HepG2 (cell line): Measurements from ENCODE around the gene HOXA7. TPM values are rescaled to one million over a fixed set of nuclear protein-coding genes. Genes with fewer than 3 reads are reported as not detected.

ENCODE experiments used
- ARNT ChIP-seq: fragments of 450-650 bp; IDR thresholded peaks from 2 replicates; pipeline ENCODE4 v1.6.1; 2017
- GLI4 ChIP-seq: sonication (generic); formaldehyde crosslinking; IDR thresholded peaks from 2 replicates; pipeline ENCODE4 v1.5.1; 2020; ENCODE audit warnings: missing genetic modification reagents, mild to moderate bottlenecking, moderate library complexity, borderline replicate concordance
- HNRNPK ChIP-seq: fragments of 200-400 bp; formaldehyde crosslinking; IDR thresholded peaks from 2 replicates; pipeline ENCODE4 v1.6.1; 2018; ENCODE audit warnings: low read length, low read depth, moderate library complexity, mild to moderate bottlenecking; ENCODE audit not compliant: poor library complexity, severe bottlenecking
- IRF2 ChIP-seq: IDR thresholded peaks from 2 replicates; pipeline ENCODE4 v1.6.1; 2018; ENCODE audit warnings: missing genetic modification reagents, missing compliant biosample characterization
- KLF12 ChIP-seq: sonication (generic); formaldehyde crosslinking; IDR thresholded peaks from 2 replicates; pipeline ENCODE4 v1.4.0; 2020; ENCODE audit warnings: missing genetic modification reagents, borderline replicate concordance
- PAWR ChIP-seq: sonication (generic); formaldehyde crosslinking; IDR thresholded peaks from 2 replicates; pipeline ENCODE4 v1.4.0; 2020; ENCODE audit warnings: missing genetic modification reagents, mild to moderate bottlenecking, borderline replicate concordance
- PCBP1 ChIP-seq: fragments of 200-400 bp; formaldehyde crosslinking; IDR thresholded peaks from 2 replicates; pipeline ENCODE4 v1.6.1; 2017; ENCODE audit warnings: mild to moderate bottlenecking, low read depth, low read length, borderline replicate concordance
- PRMT3 ChIP-seq: sonication (generic); formaldehyde crosslinking; IDR thresholded peaks from 2 replicates; pipeline ENCODE4 v1.8.1; 2022; ENCODE audit warnings: low read depth, mild to moderate bottlenecking, moderate library complexity, missing genetic modification reagents, borderline replicate concordance
- RXRA ChIP-seq: sonication (generic); formaldehyde crosslinking; IDR thresholded peaks from 2 replicates; pipeline ENCODE4 v1.5.1; 2020; ENCODE audit warnings: missing genetic modification reagents
- SKI ChIP-seq: fragments of 450-650 bp; IDR thresholded peaks from one replicate; pipeline ENCODE4 v1.6.1; 2018; ENCODE audit warnings: mild to moderate bottlenecking; ENCODE audit not compliant: partially characterized antibody
- ZNF180 ChIP-seq: sonication (generic); formaldehyde crosslinking; IDR thresholded peaks from 2 replicates; pipeline ENCODE4 v1.4.0; 2020; ENCODE audit warnings: low read depth, missing genetic modification reagents, borderline replicate concordance
- ZNF460 ChIP-seq: sonication (generic); formaldehyde crosslinking; IDR thresholded peaks from 2 replicates; pipeline ENCODE4 v1.5.1; 2020; ENCODE audit warnings: missing genetic modification reagents, mild to moderate bottlenecking, borderline replicate concordance
- polyA plus RNA-seq, 8 experiments: library from polyadenylated mRNA; depleted of rRNA in 3 of 8; stranded (reverse) in 7 of 8; unstranded in 1 of 8; fragments of >200 nt; fragmentation: Illumina TruSeq in 4 of 8; extraction: Trizol in 4 of 8; gene quantifications; 2 replicates each; pipeline versions ENCODE4 v1.2.1 to v1.2.3, GENCODE V29; 2011 to 2016; ENCODE audit warnings: low read depth in 4 of 8, missing spikeins in 1 of 8, mixed read lengths in 1 of 8; ENCODE audit not compliant: insufficient read depth in 1 of 8
- total RNA-seq, 5 experiments: library from RNA; depleted of rRNA; stranded (reverse); fragments of >200 nt; fragmentation: Illumina TruSeq; extraction: Trizol; gene quantifications; 2 replicates each; pipeline ENCODE4 v1.2.3, GENCODE V29; 2016; ENCODE audit warnings: low read depth in 1 of 5
- TF ChIP-seq, protein P1 (sequence below): sonication (generic); formaldehyde crosslinking; IDR thresholded peaks from 2 replicates; pipeline ENCODE4 v1.5.1; 2020; ENCODE audit warnings: missing genetic modification reagents, mild to moderate bottlenecking, borderline replicate concordance
- TF ChIP-seq, protein P2 (sequence below): sonication (generic); formaldehyde crosslinking; IDR thresholded peaks from 2 replicates; pipeline ENCODE4 v1.4.0; 2020; ENCODE audit warnings: missing genetic modification reagents
- TF ChIP-seq, protein P3 (sequence below): sonication (generic); formaldehyde crosslinking; IDR thresholded peaks from 2 replicates; pipeline ENCODE4; 2020; ENCODE audit warnings: missing genetic modification reagents, mild to moderate bottlenecking, borderline replicate concordance
- TF ChIP-seq, protein P4 (sequence below): conservative IDR thresholded peaks from 2 replicates; pipeline ENCODE4 v1.6.1; 2018; ENCODE audit warnings: missing genetic modification reagents
- TF ChIP-seq, protein P5 (sequence below): sonication (generic); formaldehyde crosslinking; IDR thresholded peaks from 2 replicates; pipeline ENCODE4 v1.4.0; 2020; ENCODE audit warnings: mild to moderate bottlenecking, missing genetic modification reagents

HOXA7 gene
- total and polyA plus RNA-seq, 2 of the 13 experiments (the other 11 are each of a cell fraction or from before 2014, with no cell fraction given), result 0.05 TPM; not detected in 1

DNA sequence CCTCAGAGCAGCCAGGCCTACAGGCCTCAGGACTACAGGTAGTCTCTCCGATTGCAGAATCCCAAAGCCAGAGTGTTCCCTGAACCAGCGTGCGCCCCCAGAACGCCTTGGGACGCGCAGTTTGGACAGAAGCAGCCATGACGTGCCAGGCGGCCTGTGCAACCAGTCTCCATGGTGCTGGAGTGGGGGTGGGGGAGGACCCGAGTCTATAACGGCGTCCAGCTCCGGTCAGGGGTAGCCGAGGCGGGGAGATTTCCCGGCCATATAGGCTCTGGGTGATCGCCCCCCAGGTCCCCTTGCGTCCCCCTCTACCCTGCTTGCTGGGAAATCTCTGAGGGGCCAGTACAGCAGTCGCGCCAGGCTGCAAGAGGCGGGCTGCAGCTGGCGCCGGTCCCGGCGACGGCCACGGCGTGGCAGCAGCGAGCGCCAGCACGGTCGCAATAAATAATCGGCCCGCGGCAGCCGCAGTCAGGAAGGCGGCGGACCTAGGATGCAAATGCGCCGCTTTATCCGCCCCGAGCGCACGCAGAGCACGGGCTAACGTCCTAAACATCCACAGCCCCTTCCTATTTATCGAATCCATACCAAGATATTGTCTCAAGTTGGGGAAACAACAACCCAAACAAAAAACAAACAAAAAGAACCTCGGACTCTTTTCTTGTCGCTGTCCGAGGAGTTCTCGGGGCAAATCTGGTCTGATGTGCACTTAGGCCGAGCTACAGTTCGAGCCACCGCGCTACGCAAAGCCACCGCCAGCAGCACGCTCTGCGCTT, 5.7 kb downstream of the HOXA7 start (continued):
- TF ChIP-seq, protein P1, sequence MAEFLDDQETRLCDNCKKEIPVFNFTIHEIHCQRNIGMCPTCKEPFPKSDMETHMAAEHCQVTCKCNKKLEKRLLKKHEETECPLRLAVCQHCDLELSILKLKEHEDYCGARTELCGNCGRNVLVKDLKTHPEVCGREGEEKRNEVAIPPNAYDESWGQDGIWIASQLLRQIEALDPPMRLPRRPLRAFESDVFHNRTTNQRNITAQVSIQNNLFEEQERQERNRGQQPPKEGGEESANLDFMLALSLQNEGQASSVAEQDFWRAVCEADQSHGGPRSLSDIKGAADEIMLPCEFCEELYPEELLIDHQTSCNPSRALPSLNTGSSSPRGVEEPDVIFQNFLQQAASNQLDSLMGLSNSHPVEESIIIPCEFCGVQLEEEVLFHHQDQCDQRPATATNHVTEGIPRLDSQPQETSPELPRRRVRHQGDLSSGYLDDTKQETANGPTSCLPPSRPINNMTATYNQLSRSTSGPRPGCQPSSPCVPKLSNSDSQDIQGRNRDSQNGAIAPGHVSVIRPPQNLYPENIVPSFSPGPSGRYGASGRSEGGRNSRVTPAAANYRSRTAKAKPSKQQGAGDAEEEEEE (CRISPR knock-in tag), result no peak
- TF ChIP-seq, protein P2, sequence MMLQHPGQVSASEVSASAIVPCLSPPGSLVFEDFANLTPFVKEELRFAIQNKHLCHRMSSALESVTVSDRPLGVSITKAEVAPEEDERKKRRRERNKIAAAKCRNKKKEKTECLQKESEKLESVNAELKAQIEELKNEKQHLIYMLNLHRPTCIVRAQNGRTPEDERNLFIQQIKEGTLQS (CRISPR knock-in tag), result no peak
- TF ChIP-seq PAWR (no peak), HNRNPK (peak; percentile 35), SKI (peak; percentile 76), RXRA (peak; percentile 29; the same call in 1 of the 2 replicates), ARNT (no peak), ZNF180 (CRISPR knock-in tag) (no peak), IRF2 (peak; percentile 46; the same call in 1 of the 2 replicates), PCBP1 (no peak), GLI4 (CRISPR knock-in tag) (no peak), KLF12 (no peak), ZNF460 (CRISPR knock-in tag) (no peak), PRMT3 (CRISPR knock-in tag) (no peak; the same call in 1 of the 2 replicates)
- TF ChIP-seq, protein P3, sequence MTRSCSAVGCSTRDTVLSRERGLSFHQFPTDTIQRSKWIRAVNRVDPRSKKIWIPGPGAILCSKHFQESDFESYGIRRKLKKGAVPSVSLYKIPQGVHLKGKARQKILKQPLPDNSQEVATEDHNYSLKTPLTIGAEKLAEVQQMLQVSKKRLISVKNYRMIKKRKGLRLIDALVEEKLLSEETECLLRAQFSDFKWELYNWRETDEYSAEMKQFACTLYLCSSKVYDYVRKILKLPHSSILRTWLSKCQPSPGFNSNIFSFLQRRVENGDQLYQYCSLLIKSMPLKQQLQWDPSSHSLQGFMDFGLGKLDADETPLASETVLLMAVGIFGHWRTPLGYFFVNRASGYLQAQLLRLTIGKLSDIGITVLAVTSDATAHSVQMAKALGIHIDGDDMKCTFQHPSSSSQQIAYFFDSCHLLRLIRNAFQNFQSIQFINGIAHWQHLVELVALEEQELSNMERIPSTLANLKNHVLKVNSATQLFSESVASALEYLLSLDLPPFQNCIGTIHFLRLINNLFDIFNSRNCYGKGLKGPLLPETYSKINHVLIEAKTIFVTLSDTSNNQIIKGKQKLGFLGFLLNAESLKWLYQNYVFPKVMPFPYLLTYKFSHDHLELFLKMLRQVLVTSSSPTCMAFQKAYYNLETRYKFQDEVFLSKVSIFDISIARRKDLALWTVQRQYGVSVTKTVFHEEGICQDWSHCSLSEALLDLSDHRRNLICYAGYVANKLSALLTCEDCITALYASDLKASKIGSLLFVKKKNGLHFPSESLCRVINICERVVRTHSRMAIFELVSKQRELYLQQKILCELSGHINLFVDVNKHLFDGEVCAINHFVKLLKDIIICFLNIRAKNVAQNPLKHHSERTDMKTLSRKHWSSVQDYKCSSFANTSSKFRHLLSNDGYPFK, result 0 out of 2 replicates have a peak, but pooled peaks have one; percentile 23
- TF ChIP-seq, protein P4, sequence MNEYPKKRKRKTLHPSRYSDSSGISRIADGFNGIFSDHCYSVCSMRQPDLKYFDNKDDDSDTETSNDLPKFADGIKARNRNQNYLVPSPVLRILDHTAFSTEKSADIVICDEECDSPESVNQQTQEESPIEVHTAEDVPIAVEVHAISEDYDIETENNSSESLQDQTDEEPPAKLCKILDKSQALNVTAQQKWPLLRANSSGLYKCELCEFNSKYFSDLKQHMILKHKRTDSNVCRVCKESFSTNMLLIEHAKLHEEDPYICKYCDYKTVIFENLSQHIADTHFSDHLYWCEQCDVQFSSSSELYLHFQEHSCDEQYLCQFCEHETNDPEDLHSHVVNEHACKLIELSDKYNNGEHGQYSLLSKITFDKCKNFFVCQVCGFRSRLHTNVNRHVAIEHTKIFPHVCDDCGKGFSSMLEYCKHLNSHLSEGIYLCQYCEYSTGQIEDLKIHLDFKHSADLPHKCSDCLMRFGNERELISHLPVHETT (CRISPR knock-in tag), result no peak
- TF ChIP-seq, protein P5, sequence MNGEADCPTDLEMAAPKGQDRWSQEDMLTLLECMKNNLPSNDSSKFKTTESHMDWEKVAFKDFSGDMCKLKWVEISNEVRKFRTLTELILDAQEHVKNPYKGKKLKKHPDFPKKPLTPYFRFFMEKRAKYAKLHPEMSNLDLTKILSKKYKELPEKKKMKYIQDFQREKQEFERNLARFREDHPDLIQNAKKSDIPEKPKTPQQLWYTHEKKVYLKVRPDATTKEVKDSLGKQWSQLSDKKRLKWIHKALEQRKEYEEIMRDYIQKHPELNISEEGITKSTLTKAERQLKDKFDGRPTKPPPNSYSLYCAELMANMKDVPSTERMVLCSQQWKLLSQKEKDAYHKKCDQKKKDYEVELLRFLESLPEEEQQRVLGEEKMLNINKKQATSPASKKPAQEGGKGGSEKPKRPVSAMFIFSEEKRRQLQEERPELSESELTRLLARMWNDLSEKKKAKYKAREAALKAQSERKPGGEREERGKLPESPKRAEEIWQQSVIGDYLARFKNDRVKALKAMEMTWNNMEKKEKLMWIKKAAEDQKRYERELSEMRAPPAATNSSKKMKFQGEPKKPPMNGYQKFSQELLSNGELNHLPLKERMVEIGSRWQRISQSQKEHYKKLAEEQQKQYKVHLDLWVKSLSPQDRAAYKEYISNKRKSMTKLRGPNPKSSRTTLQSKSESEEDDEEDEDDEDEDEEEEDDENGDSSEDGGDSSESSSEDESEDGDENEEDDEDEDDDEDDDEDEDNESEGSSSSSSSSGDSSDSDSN (CRISPR knock-in tag), result peak; percentile 59
